Subcutaneous adipose tissue (tissue), 4 donors: ENCODE results near the gene VASH1. TPM values are rescaled to one million over a fixed set of nuclear protein-coding genes. Genes with fewer than 3 reads are reported as not detected.

Experiments
- total RNA-seq, 4 donors: library from RNA; depleted of rRNA; stranded (reverse); fragments of >200 nt; gene quantifications; one replicate each; pipeline ENCODE4 v1.1.0, GENCODE V29; 2016
- TF ChIP-seq, protein P1 (sequence below): fragments of 450-650 bp; IDR thresholded peaks from one replicate; pipeline ENCODE4 v1.5.1; 2016; ENCODE audit warnings: low read depth, mild to moderate bottlenecking, control low read depth, antibody characterized with exemption, moderate library complexity

VASH1 gene
- total RNA-seq, 4 donors from 2014 or later: 2.4 to 11.4 (median 8.5) TPM

DNA sequence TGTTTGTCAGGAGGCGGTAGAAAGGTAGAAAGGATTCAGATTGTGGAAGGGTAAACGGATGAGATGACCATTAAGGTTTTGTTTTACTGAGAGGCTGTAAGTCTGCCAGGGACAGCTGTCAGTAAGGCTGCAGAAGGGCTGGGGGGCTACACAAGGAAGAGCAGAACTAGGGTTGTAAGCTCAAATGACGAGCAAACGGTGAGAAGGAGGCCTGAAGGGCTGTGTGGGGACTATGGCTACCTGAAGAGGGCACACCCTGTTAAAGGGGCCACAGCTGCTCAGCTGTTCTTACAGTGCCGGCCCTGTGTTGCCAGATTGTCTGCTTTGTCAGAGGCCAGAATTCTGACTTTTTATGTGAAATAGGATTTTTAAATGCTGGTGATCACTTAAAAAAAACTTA lies 19.1 kb downstream of the VASH1 start:
- TF ChIP-seq, protein P1, sequence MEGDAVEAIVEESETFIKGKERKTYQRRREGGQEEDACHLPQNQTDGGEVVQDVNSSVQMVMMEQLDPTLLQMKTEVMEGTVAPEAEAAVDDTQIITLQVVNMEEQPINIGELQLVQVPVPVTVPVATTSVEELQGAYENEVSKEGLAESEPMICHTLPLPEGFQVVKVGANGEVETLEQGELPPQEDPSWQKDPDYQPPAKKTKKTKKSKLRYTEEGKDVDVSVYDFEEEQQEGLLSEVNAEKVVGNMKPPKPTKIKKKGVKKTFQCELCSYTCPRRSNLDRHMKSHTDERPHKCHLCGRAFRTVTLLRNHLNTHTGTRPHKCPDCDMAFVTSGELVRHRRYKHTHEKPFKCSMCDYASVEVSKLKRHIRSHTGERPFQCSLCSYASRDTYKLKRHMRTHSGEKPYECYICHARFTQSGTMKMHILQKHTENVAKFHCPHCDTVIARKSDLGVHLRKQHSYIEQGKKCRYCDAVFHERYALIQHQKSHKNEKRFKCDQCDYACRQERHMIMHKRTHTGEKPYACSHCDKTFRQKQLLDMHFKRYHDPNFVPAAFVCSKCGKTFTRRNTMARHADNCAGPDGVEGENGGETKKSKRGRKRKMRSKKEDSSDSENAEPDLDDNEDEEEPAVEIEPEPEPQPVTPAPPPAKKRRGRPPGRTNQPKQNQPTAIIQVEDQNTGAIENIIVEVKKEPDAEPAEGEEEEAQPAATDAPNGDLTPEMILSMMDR: no peak

DNA sequence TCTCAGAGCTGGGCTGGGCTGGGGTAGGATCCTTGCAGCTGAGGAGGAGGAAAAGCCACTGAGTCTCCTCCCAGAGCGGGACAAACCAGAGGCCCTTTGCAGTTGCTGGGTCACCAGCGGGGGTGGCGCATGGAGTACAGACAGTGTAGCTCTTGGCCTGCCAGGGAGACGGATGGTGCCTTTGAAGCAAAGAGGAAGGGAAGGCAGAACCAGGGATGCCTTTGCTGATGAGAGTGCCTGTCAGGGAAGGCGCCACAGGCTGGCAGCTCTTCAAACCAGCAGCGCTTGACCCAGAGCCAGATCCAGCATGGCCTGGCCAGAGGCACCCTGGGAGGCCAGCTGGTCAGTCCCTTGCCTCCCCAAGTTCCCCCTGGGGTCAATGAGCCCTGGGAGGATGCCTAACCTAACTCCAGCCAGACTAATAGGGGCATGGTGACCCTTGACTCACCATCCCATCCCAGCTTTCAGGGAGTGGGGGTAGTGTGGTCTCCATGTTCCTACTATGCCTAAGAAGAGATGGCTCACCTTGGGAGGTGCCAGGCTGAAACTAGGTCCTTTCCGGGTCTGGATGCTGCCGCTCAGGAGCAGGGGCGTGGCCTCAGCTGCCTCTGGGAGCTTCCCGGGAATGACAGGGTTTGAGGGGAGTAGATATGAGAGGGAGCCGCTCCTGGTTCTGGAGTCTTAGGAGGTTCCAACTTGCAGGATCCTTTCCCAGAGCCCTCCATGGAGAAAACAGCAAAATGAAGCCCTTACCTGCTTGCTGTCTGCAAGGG lies 19.8 kb downstream of the VASH1 start:
- TF ChIP-seq, protein P1: no peak

DNA sequence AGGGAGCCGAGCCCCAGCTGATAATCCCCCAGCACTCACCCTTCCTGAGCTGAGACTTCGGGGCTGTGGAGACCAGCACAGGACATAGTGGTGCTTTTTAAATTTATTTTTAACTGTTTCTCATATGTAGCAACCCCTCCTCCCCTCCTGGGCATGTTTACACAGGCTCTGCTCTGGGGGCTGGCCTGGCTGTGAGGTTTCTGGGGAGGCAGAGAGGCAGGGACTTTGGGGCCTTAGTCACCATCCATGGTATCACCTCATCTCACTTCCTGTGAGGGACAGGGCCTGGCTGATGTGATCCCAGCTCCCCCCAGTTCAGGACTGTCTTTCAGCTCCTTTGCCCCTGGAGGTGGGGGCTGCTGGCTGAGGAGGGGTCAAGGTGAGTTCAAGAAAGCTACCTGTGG lies 20.4 kb downstream of the VASH1 start:
- TF ChIP-seq, protein P1: no peak

DNA sequence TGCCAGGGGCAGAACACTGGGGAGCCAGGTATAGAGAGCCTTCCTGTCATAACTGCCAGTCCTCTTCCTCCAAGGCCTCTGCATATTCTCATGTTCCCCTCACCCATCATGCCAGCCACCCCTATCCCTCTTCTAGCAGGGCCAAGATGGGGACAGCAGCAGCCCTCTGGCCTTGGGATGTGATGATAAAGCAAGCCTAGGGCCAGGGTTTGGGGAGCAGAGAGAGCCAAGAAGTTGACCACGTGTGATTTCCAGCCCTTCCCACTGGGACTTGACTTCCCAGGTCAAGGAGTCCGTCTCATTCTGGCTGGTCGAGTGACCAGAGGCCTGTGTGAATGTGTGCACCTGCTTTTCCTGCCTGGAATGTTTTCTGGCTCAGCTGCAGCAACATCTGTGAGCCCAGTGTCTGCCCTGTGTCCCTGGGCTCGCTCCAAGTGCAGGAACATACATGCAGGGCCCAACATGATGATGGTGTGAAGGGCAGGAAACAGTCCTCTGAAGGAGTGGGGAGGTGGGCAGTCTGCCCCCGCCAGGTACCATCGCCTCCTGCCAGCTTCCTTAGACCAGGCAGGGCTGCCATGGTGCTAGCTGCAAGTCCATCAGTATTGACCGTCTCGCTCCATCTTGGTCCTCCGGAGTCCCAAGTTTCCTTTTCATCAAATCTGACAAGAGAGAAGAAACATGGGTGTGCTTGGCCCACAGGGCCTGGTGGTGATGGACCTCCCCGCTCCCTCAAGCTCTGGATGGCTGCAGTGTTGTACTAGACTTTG lies 21.0 kb downstream of the VASH1 start:
- TF ChIP-seq, protein P1: no peak

DNA sequence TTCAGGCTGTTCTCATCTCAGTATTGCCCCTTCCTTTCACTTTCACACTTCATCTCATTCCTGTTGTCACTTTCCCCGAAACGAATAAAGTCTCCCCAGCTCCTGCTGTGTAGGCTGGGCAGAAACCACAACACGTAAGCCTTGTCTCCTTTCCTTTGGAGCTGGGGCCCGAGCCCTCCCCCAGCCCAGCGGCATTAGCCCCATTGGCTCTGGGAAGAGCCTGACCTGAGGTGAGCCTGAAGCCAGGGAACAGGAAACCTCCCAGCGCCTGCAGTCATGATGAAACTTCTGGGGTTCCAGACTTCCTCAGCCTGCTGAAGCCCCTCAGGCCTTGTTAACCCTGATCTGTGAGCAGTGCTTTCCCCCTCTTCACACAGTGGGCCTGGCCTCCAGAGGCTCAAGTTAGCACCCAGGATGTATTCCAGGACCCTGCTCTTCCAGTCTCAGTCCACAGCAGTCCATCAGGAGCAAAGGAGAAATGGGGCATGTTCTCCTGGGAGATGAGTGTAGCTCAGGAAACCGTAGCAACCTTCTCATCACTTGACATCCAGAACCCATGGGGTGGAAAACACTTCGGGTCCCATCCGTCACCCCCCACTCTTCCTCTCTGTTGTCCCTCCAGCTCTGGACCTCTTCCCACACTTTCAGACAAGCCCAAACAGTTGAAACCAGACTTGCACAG lies 21.8 kb downstream of the VASH1 start:
- TF ChIP-seq, protein P1: no peak

DNA sequence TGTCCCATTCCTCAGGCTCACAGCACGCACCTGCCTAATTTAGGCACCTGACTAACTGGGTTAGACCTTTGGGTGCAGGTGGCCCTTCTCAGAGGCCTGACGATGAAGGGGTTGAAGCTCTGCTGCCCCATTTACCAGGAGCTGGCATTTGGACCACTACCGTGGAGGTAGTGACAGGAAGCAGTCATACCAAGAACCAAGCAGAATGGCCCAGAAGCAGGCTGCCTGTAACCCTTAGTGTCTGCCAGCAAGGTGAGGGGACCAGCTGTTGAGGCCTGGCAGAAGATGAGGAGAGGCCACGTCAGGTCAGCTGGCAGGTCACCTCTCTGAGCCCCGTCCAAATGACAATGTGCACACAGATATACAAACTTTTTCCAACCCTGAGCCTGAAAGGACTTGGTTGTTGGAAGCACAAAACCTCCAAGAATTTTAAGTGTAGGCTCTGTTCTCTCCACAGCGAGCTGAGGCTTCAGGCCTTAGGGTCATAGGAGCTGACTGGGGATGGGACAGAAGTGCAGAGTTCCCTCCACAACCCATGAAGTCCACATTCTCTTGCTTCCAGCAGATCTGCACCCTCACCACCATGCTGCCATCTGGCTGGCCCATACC lies 23.1 kb downstream of the VASH1 start:
- TF ChIP-seq, protein P1: no peak
